ENCODE results near the gene IL13RA2.

Gene IL13RA2

GRCh38 chrX:115017455-115017854 lies at the start of gene IL13RA2:
Gene IL13RA2 (minus strand): TSS chrX:115017616. CDS start chrX:115017269, 347 bp downstream.
- DNase-seq (ENCODE audit: low spot score): no peak

GRCh38 chrX:115065304-115065703 lies 47.9 kb upstream of the IL13RA2 start:
- no peak for DNase-seq (ENCODE audit: low spot score)

GRCh38 chrX:115060013-115060412 lies 42.6 kb upstream of the IL13RA2 start:
- DNase-seq (ENCODE audit: low spot score): no peak

- no peak for DNase-seq (ENCODE audit: low spot score)
Observed at GRCh38 chrX:115058276-115058675, 40.9 kb upstream of the IL13RA2 start.

GRCh38 chrX:115054876-115055275 lies 37.5 kb upstream of the IL13RA2 start:
- no peak for DNase-seq (ENCODE audit: low spot score)

GRCh38 chrX:115053223-115053622 lies 35.8 kb upstream of the IL13RA2 start:
- DNase-seq (ENCODE audit: low spot score): no peak

- no peak for DNase-seq (ENCODE audit: low spot score)
Observed at GRCh38 chrX:115047715-115048114, 30.3 kb upstream of the IL13RA2 start.

GRCh38 chrX:115047181-115047580 lies 29.8 kb upstream of the IL13RA2 start:
- no peak for DNase-seq (ENCODE audit: low spot score)

GRCh38 chrX:115040417-115040816 lies 23.0 kb upstream of the IL13RA2 start:
- DNase-seq (ENCODE audit: low spot score): no peak

- DNase-seq (ENCODE audit: low spot score): no peak
Observed at GRCh38 chrX:115038406-115038805, 21.0 kb upstream of the IL13RA2 start.

- no peak for DNase-seq (ENCODE audit: low spot score)
Observed at GRCh38 chrX:115036029-115036428, 18.6 kb upstream of the IL13RA2 start.

- DNase-seq (ENCODE audit: low spot score): no peak
Observed at GRCh38 chrX:115031989-115032388, 14.6 kb upstream of the IL13RA2 start.

- no peak for DNase-seq (ENCODE audit: low spot score)
Observed at GRCh38 chrX:115030625-115031024, 13.2 kb upstream of the IL13RA2 start.

GRCh38 chrX:115029869-115030570 lies 12.6 kb upstream of the IL13RA2 start:
- no peak for DNase-seq (ENCODE audit: low spot score)

- DNase-seq (ENCODE audit: low spot score): no peak
Observed at GRCh38 chrX:115029440-115029839, 12.0 kb upstream of the IL13RA2 start.

GRCh38 chrX:115023811-115024210 lies 6.4 kb upstream of the IL13RA2 start:
- no peak for DNase-seq (ENCODE audit: low spot score)

GRCh38 chrX:115023139-115023538 lies 5.7 kb upstream of the IL13RA2 start:
- no peak for DNase-seq (ENCODE audit: low spot score)

- DNase-seq (ENCODE audit: low spot score): no peak
Observed at GRCh38 chrX:115021121-115021520, 3.7 kb upstream of the IL13RA2 start.

- DNase-seq (ENCODE audit: low spot score): no peak
Observed at GRCh38 chrX:115018944-115019343, 1.5 kb upstream of the IL13RA2 start.

GRCh38 chrX:115018040-115018647 lies 728 bp upstream of the IL13RA2 start:
- DNase-seq (ENCODE audit: low spot score): no peak

- DNase-seq (ENCODE audit: low spot score): no peak
Observed at GRCh38 chrX:115013705-115014104, 3.7 kb downstream of the IL13RA2 start.

- DNase-seq (ENCODE audit: low spot score): no peak
Observed at GRCh38 chrX:115011428-115011827, 6.0 kb downstream of the IL13RA2 start.

GRCh38 chrX:114999906-115000305 lies 17.5 kb downstream of the IL13RA2 start:
- no peak for DNase-seq (ENCODE audit: low spot score)

GRCh38 chrX:114997779-114998178 lies 19.6 kb downstream of the IL13RA2 start:
- DNase-seq (ENCODE audit: low spot score): no peak
